ENCODE data around the gene KCNK17. TPM values are rescaled to one million over a fixed set of nuclear protein-coding genes. Genes with fewer than 3 reads are reported as not detected.

KCNK17 gene
- total RNA-seq, 6 experiments from 2014 or later, result not detected

DNA sequence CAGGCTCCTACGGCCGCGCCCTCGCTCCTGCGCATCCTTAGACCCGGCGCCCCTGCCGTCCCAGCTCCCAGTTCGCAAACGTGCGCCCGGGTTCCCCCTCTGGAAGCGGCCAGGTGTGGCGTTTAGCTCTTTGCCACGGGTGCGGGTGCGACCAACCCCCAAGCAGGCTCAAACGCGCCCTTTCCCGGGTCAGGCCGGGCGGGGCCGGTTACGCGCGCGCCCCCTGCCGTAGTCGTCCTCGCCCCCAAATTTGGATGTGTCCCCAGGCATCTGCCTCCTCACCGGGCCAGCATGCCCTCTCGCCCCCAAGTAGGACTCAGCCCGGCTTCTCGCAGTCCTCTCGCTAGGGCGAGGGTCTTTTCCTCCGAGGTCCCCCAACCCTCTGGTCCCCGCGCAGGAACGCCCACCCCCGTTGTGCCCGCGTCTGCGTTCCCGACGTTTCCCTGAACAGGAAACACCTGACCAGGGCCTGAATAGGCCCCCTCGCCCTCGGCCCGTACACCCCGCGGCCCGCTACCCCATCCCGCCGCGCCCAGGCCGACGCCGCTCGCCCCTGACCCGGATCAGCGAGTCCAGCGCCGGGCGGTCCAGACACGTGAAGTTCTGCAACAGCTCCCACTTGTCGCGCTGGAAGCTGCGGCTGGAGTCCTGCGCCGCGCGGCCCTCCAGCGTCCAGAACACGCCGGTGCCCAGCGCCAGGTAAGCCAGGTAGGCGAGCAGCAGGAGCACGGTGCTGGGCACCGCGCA is 520 bp downstream of the KCNK17 start:
- DNase-seq, result no peak
- Mint-ChIP-seq H3K36me3 (ENCODE audit: low read depth) (no peaks in the 10 kb centered on the region), H3K9me3 (no peaks in the 10 kb centered on the region), H3K27ac (no peak overlapping the region), H3K27me3 (ENCODE audit: insufficient read depth) (peaks cover 21% of the 10 kb centered on the region), H3K4me1 (ENCODE audit: low read depth) (no peaks in the 10 kb centered on the region), H3K4me3 (no peak overlapping the region)
- TF ChIP-seq, protein P1, sequence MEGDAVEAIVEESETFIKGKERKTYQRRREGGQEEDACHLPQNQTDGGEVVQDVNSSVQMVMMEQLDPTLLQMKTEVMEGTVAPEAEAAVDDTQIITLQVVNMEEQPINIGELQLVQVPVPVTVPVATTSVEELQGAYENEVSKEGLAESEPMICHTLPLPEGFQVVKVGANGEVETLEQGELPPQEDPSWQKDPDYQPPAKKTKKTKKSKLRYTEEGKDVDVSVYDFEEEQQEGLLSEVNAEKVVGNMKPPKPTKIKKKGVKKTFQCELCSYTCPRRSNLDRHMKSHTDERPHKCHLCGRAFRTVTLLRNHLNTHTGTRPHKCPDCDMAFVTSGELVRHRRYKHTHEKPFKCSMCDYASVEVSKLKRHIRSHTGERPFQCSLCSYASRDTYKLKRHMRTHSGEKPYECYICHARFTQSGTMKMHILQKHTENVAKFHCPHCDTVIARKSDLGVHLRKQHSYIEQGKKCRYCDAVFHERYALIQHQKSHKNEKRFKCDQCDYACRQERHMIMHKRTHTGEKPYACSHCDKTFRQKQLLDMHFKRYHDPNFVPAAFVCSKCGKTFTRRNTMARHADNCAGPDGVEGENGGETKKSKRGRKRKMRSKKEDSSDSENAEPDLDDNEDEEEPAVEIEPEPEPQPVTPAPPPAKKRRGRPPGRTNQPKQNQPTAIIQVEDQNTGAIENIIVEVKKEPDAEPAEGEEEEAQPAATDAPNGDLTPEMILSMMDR (IDR thresholded peaks at IDR 0.05), result no peak

DNA sequence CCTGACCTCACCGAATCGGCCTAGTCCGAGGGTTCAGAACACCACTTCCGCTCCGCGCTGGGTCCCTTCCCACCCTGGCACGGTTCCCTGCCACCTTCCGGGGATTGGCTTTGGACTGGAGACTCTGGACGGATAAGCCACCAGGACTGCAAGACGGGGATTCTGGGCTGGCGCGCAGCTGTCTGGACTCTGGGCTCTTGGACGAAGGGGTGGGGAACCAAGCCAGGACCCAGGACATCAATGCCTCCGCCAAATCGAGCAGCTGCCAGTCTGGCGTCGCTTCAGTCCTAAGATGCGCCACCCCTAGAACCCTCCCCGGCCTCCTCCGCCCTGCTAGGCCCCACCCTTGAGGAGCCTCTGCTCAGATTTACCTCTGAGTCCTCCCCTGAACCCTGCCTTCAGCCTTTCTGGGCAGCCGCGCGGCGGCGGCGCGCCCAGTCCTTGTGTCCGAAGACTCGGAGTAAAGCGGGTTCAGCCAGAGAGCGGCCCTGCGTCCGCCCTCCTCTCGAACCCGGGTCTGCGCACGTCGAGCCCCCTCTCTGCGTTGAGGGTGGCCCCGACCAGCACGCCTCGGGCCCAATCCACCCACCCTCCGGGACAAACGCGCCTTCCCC is 1.2 kb downstream of the KCNK17 start:
- Mint-ChIP-seq H3K9me3 (no peaks in the 10 kb centered on the region), H3K27ac (no peak overlapping the region), H3K36me3 (ENCODE audit: low read depth) (no peaks in the 10 kb centered on the region), H3K4me3 (no peak overlapping the region), H3K27me3 (ENCODE audit: insufficient read depth) (peaks cover 22% of the 10 kb centered on the region), H3K4me1 (ENCODE audit: low read depth) (no peaks in the 10 kb centered on the region)
- DNase-seq, result no peak
- TF ChIP-seq, protein P1 (IDR thresholded peaks at IDR 0.05), result no peak

DNA sequence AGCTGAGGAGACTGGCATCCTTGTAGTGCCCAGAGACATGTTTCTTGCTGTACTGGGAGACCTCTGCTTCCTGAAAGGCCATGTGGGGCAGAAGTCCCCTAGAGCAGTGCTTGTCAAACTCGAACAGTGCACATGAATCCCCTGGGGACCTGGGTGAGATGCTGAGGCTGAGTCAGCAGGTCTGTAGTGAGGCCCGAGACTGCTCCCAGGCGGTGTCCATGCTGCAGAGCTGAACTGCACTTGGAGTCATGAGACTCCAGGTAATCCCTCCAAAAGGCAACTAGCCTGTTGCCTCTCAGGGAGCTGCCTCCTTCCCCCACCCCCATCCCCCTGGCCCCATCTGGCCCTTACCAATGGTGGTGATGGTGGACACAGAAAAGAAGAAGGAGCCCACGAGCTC is 3.7 kb downstream of the KCNK17 start:
- no peaks in the 10 kb centered on the region for H3K36me3 Mint-ChIP-seq (ENCODE audit: low read depth)
- H3K4me3 Mint-ChIP-seq, result no peak overlapping the region
- no peak overlapping the region for H3K27ac Mint-ChIP-seq
- no peaks in the 10 kb centered on the region for H3K9me3 Mint-ChIP-seq
- no peaks in the 10 kb centered on the region for H3K4me1 Mint-ChIP-seq (ENCODE audit: low read depth)
- TF ChIP-seq, protein P1 (IDR thresholded peaks at IDR 0.05), result no peak
- peaks cover 22% of the 10 kb centered on the region for H3K27me3 Mint-ChIP-seq (ENCODE audit: insufficient read depth)
- no peak for DNase-seq

DNA sequence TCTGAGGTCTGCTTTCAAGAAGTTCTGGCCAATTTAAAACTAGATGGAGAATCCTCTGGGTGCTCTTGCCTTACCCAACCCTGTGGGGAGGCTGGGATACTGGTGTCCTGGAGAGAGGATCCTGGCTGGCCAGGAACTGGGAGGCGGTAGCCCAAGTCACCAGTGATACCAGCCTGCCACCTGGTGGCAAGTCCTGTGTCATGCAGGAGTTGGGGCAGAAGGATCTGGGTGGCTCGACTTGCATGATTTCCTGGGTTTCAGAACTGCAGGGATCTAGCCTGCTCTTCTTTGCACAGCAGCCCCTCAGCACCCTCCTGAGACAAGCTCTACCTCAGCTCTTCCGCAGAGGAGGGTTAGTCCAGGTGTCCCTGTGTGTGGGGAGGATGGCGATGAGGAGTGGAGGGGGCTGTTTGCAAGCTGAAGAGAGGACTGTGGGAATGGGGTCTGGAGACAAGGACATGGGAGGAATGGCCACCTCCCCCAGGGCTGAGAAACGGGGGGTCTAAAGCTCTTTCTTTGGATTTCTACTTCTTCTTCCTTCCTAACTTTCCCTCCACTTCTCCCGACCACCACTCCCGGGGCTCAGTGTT is 4.2 kb downstream of the KCNK17 start:
- H3K27me3 Mint-ChIP-seq (ENCODE audit: insufficient read depth), result peaks cover 19% of the 10 kb centered on the region
- peak; percentile 61 for DNase-seq
- TF ChIP-seq, protein P1 (IDR thresholded peaks at IDR 0.05), result peak; percentile 91

DNA sequence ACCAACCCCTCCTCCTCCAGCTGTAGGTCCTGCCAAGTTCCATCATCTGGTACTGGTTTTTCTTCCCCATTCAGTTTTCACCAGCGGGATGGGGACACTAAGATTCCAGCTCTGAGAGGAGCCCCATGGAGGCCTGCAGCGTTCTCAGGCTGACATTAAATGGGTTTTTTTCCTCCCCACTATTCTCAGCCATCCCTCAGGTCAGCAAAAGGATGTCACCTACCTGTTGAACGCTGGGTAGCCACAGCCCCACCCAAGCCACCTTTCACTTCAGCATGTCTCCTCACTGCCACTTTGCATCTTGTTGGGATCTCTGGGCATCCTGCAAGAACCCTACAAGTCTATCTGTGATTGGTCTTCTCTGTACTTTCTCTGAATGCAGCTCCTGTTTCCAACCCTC is 6.8 kb downstream of the KCNK17 start:
- H3K27ac Mint-ChIP-seq, result no peak overlapping the region
- peaks cover 4% of the 10 kb centered on the region; the same call in 1 of the 2 replicates for H3K4me1 Mint-ChIP-seq (ENCODE audit: low read depth)
- no peaks in the 10 kb centered on the region for H3K9me3 Mint-ChIP-seq
- H3K4me3 Mint-ChIP-seq, result no peak overlapping the region
- DNase-seq, result no peak
- H3K36me3 Mint-ChIP-seq (ENCODE audit: low read depth), result no peaks in the 10 kb centered on the region
- TF ChIP-seq, protein P1 (IDR thresholded peaks at IDR 0.05), result no peak
- peaks cover 12% of the 10 kb centered on the region for H3K27me3 Mint-ChIP-seq (ENCODE audit: insufficient read depth)

More for the DNA sequence above, 4.2 kb downstream of the KCNK17 start:
- Mint-ChIP-seq H3K36me3 (ENCODE audit: low read depth) (no peaks in the 10 kb centered on the region), H3K4me1 (ENCODE audit: low read depth) (no peaks in the 10 kb centered on the region), H3K27ac (no peak overlapping the region), H3K9me3 (no peaks in the 10 kb centered on the region), H3K4me3 (no peak overlapping the region)

Measured in HFFc6 (cell line).